Measurements from ENCODE around the gene NAALADL1. TPM values are rescaled to one million over a fixed set of nuclear protein-coding genes. Genes with fewer than 3 reads are reported as not detected.
"Not testable (repeated sequence)": the region's sequence is repeated elsewhere in the genome, so short reads cannot be mapped to it uniquely, and the experiment has no call there.

The NAALADL1 gene
- total RNA-seq, 1 donor from 2014 or later, result 14.1 TPM

GRCh38 chr11:65017937-65018336 lies 40.4 kb downstream of the NAALADL1 start:
- intact Hi-C loops (cut with micrococcal nuclease), result no loop called here

GRCh38 chr11:65016705-65017104 lies 41.6 kb downstream of the NAALADL1 start:
- intact Hi-C loops (cut with micrococcal nuclease), result no loop called here

- intact Hi-C loops (cut with micrococcal nuclease), result loop anchor here (1.0 to 5.0 kb wide), 2 partner anchors 108 to 657 kb away; partner anchors contain the start of genes FAU, MRPL49 and RPS6KA4
These were observed 43.6 kb downstream of the NAALADL1 start for GRCh38 chr11:65014726-65015227.

- intact Hi-C loops (cut with micrococcal nuclease), result loop anchor here (1.0 to 5.0 kb wide), 12 partner anchors 13 to 657 kb away; partner anchors contain the start of genes ATG2A, CDCA5, FAU and MRPL49
These were observed 44.2 kb downstream of the NAALADL1 start, which contains the start of gene ARL2 for GRCh38 chr11:65013888-65014725. Gene ARL2, plus strand, starts transcription at chr11:65014160. Its CDS starts 48 bp downstream, at chr11:65014208.

GRCh38 chr11:65013130-65013887 lies 45.0 kb downstream of the NAALADL1 start:
- intact Hi-C loops (cut with micrococcal nuclease), result loop anchor here (1.0 to 5.0 kb wide), 11 partner anchors 14 to 656 kb away; partner anchors contain the start of genes ATG2A, CDCA5, PPP2R5B and RPS6KA4

GRCh38 chr11:65008873-65009272 lies 49.5 kb downstream of the NAALADL1 start:
- intact Hi-C loops (cut with micrococcal nuclease), result no loop called here

GRCh38 chr11:65008016-65008415 lies 50.3 kb downstream of the NAALADL1 start:
- intact Hi-C loops (cut with micrococcal nuclease), result no loop called here

- intact Hi-C loops (cut with micrococcal nuclease), result not testable (repeated sequence)
These were observed 54.4 kb downstream of the NAALADL1 start for GRCh38 chr11:65003968-65004367.

- intact Hi-C loops (cut with micrococcal nuclease), result no loop called here
These were observed 55.1 kb downstream of the NAALADL1 start for GRCh38 chr11:65003282-65003681.

- intact Hi-C loops (cut with micrococcal nuclease), result no loop called here
These were observed 55.6 kb downstream of the NAALADL1 start for GRCh38 chr11:65002706-65003105.

GRCh38 chr11:64999478-64999877 lies 58.9 kb downstream of the NAALADL1 start:
- intact Hi-C loops (cut with micrococcal nuclease), result loop anchor here (5.0 kb wide), 1 partner anchor 47 kb away; no protein-coding TSS in a partner anchor

- intact Hi-C loops (cut with micrococcal nuclease), result loop anchor here (5.0 kb wide), 1 partner anchor 47 kb away; no protein-coding TSS in a partner anchor
These were observed 59.5 kb downstream of the NAALADL1 start for GRCh38 chr11:64998690-64999431.

GRCh38 chr11:64998141-64998540 lies 60.2 kb downstream of the NAALADL1 start:
- intact Hi-C loops (cut with micrococcal nuclease), result loop anchor here (5.0 kb wide), 1 partner anchor 46 kb away; no protein-coding TSS in a partner anchor

GRCh38 chr11:64996710-64997380 lies 61.5 kb downstream of the NAALADL1 start, which contains the start of gene BATF2:
Gene BATF2, minus strand, starts transcription at chr11:64996971. Its CDS starts 57 bp downstream, at chr11:64996914.
- intact Hi-C loops (cut with micrococcal nuclease), result loop anchor here (5.0 kb wide), 1 partner anchor 45 kb away; no protein-coding TSS in a partner anchor

- intact Hi-C loops (cut with micrococcal nuclease), result loop anchor here (5.0 kb wide), 1 partner anchor 44 kb away; no protein-coding TSS in a partner anchor
These were observed 62.0 kb downstream of the NAALADL1 start for GRCh38 chr11:64996327-64996709.

Other genes with a start within 250 kb of the NAALADL1 start
- 28.7 TPM in 2 replicates for gene MEN1, start 248.0 kb downstream of the NAALADL1 start, total RNA-seq
- gene CDC42BPG, start 213.9 kb downstream of the NAALADL1 start, total RNA-seq, result 0.42 and 1.0 TPM in 2 replicates
- gene EHD1, start 179.9 kb downstream of the NAALADL1 start, total RNA-seq, result 133 and 145 TPM in 2 replicates
- 30.3 and 31.3 TPM in 2 replicates for gene ATG2A, start 141.3 kb downstream of the NAALADL1 start, total RNA-seq
- 17.0 and 18.6 TPM in 2 replicates for gene PPP2R5B, start 133.9 kb downstream of the NAALADL1 start, total RNA-seq
- not detected in 2 replicates for gene GPHA2, start 122.7 kb downstream of the NAALADL1 start, total RNA-seq
- not detected in 2 replicates for gene MAJIN, start 86.4 kb downstream of the NAALADL1 start, total RNA-seq
- gene BATF2, start 61.6 kb downstream of the NAALADL1 start, total RNA-seq, result 0.10 TPM in 1 of 2 replicates, not detected in the other
- gene ARL2, start 44.4 kb downstream of the NAALADL1 start, total RNA-seq, result 55.8 and 57.9 TPM in 2 replicates
- gene SNX15, start 31.1 kb downstream of the NAALADL1 start, total RNA-seq, result 29.9 and 35.8 TPM in 2 replicates
- gene SAC3D1, start 17.3 kb downstream of the NAALADL1 start, total RNA-seq, result 17.0 and 17.5 TPM in 2 replicates
- gene CDCA5, start 25.5 kb upstream of the NAALADL1 start, total RNA-seq, result 70.7 and 72.1 TPM in 2 replicates
- 31.2 and 33.9 TPM in 2 replicates for gene ZFPL1, start 25.7 kb upstream of the NAALADL1 start, total RNA-seq
- gene VPS51, start 37.7 kb upstream of the NAALADL1 start, total RNA-seq, result 145 and 152 TPM in 2 replicates
- gene TM7SF2, start 53.3 kb upstream of the NAALADL1 start, total RNA-seq, result 19.7 and 25.4 TPM in 2 replicates
- 11.5 and 11.9 TPM in 2 replicates for gene ZNHIT2, start 59.1 kb upstream of the NAALADL1 start, total RNA-seq
- gene FAU, start 63.6 kb upstream of the NAALADL1 start, total RNA-seq, result 978 and 991 TPM in 2 replicates
- gene MRPL49, start 63.8 kb upstream of the NAALADL1 start, total RNA-seq, result 50.1 and 57.6 TPM in 2 replicates
- 53.2 and 67.2 TPM in 2 replicates for gene SYVN1, start 76.0 kb upstream of the NAALADL1 start, total RNA-seq
- not detected in 2 replicates for gene SPDYC, start 111.7 kb upstream of the NAALADL1 start, total RNA-seq
- 191 TPM in 2 replicates for gene CAPN1, start 123.4 kb upstream of the NAALADL1 start, total RNA-seq
- 51.9 and 53.2 TPM in 2 replicates for gene POLA2, start 203.4 kb upstream of the NAALADL1 start, total RNA-seq